ENCODE measurements around the gene MAP7.

Gene MAP7

GRCh38 chr6:136529710-136530109 is 20.5 kb downstream of the MAP7 start:
- DNase-seq (ENCODE audit: low read depth) = no peak

GRCh38 chr6:136528477-136528876 is 21.7 kb downstream of the MAP7 start:
- DNase-seq (ENCODE audit: low read depth) = no peak

GRCh38 chr6:136527831-136528230 is 22.4 kb downstream of the MAP7 start:
- no peak for DNase-seq (ENCODE audit: low read depth)

- DNase-seq (ENCODE audit: low read depth) = no peak
These were observed 23.3 kb downstream of the MAP7 start for GRCh38 chr6:136526937-136527336.

- peak; percentile 42 for DNase-seq (ENCODE audit: low read depth)
These were observed 23.9 kb downstream of the MAP7 start for GRCh38 chr6:136526196-136526930.

- peak; percentile 22 for DNase-seq (ENCODE audit: low read depth)
These were observed 24.5 kb downstream of the MAP7 start for GRCh38 chr6:136525586-136526195.

- no peak for DNase-seq (ENCODE audit: low read depth)
These were observed 25.2 kb downstream of the MAP7 start for GRCh38 chr6:136524936-136525413.

GRCh38 chr6:136524339-136524935 is 25.8 kb downstream of the MAP7 start:
- DNase-seq (ENCODE audit: low read depth) = no peak

GRCh38 chr6:136523196-136523595 is 27.0 kb downstream of the MAP7 start:
- DNase-seq (ENCODE audit: low read depth) = no peak

- no peak for DNase-seq (ENCODE audit: low read depth)
These were observed 27.6 kb downstream of the MAP7 start for GRCh38 chr6:136522636-136523035.

- DNase-seq (ENCODE audit: low read depth) = no peak
These were observed 28.3 kb downstream of the MAP7 start for GRCh38 chr6:136521911-136522310.

- DNase-seq (ENCODE audit: low read depth) = no peak
These were observed 28.8 kb downstream of the MAP7 start for GRCh38 chr6:136521427-136521826.

- no peak for DNase-seq (ENCODE audit: low read depth)
These were observed 29.7 kb downstream of the MAP7 start for GRCh38 chr6:136520517-136520916.

- no peak for DNase-seq (ENCODE audit: low read depth)
These were observed 32.6 kb downstream of the MAP7 start for GRCh38 chr6:136517582-136517981.

- no peak for DNase-seq (ENCODE audit: low read depth)
These were observed 33.2 kb downstream of the MAP7 start for GRCh38 chr6:136517002-136517401.

- DNase-seq (ENCODE audit: low read depth) = no peak
These were observed 35.6 kb downstream of the MAP7 start for GRCh38 chr6:136514591-136514990.

- no peak for DNase-seq (ENCODE audit: low read depth)
These were observed 38.3 kb downstream of the MAP7 start for GRCh38 chr6:136511926-136512325.

- no peak for DNase-seq (ENCODE audit: low read depth)
These were observed 38.8 kb downstream of the MAP7 start for GRCh38 chr6:136511397-136511796.

- DNase-seq (ENCODE audit: low read depth) = no peak
These were observed 39.4 kb downstream of the MAP7 start for GRCh38 chr6:136510782-136511181.

- DNase-seq (ENCODE audit: low read depth) = no peak
These were observed 39.9 kb downstream of the MAP7 start for GRCh38 chr6:136510299-136510698.

- peak; percentile 5 for DNase-seq (ENCODE audit: low read depth)
These were observed 41.4 kb downstream of the MAP7 start for GRCh38 chr6:136508725-136509392.

GRCh38 chr6:136506124-136506799 is 44.0 kb downstream of the MAP7 start:
- DNase-seq (ENCODE audit: low read depth) = no peak

All from ELR (cell line).